HepG2 (cell line): ENCODE results near the gene DPYSL3.

Experiments
- AKNA ChIP-seq: sonication (generic); formaldehyde crosslinking; IDR thresholded peaks from 2 replicates; pipeline ENCODE4 v1.4.0; 2020; ENCODE audit warnings: missing genetic modification reagents, borderline replicate concordance
- CTCF ChIP-seq: sonication (generic); formaldehyde crosslinking; IDR thresholded peaks from 2 replicates; pipeline ENCODE4 v1.5.0; 2020; ENCODE audit warnings: mild to moderate bottlenecking, missing genetic modification reagents, moderate library complexity
- ESRRA ChIP-seq: sonication (generic); formaldehyde crosslinking; IDR thresholded peaks from 2 replicates; pipeline ENCODE4 v1.5.1; 2020; ENCODE audit warnings: mild to moderate bottlenecking, low read depth, missing genetic modification reagents
- NR1H2 ChIP-seq: sonication (generic); formaldehyde crosslinking; IDR thresholded peaks from 2 replicates; pipeline ENCODE4 v1.8.1; 2022; ENCODE audit warnings: low read depth, missing genetic modification reagents, borderline replicate concordance
- TCF7 ChIP-seq: sonication (generic); IDR thresholded peaks from 2 replicates; pipeline ENCODE4 v1.6.1; 2016; ENCODE audit warnings: antibody characterized with exemption, low read depth
- THAP7 ChIP-seq: sonication (generic); formaldehyde crosslinking; IDR thresholded peaks from 2 replicates; pipeline ENCODE4 v1.8.1; 2023; ENCODE audit warnings: mild to moderate bottlenecking, missing genetic modification reagents
- ZNF24 ChIP-seq: fragments of 450-650 bp; IDR thresholded peaks from 2 replicates; pipeline ENCODE4 v1.6.1; 2017; ENCODE audit warnings: antibody characterized with exemption, mild to moderate bottlenecking
- ZNF362 ChIP-seq: sonication (generic); formaldehyde crosslinking; IDR thresholded peaks from 2 replicates; pipeline ENCODE4 v1.4.0; 2020; ENCODE audit warnings: missing genetic modification reagents, mild to moderate bottlenecking, borderline replicate concordance
- ZNF777 ChIP-seq: sonication (generic); formaldehyde crosslinking; IDR thresholded peaks from 2 replicates; pipeline ENCODE4 v1.4.0; 2020; ENCODE audit warnings: missing genetic modification reagents

GRCh38 chr5:147430628-147431027 is 79.2 kb downstream of the DPYSL3 start:
- TF ChIP-seq CTCF (CRISPR knock-in tag) (no peak), ZNF362 (no peak), NR1H2 (no peak), ZNF777 (CRISPR knock-in tag) (no peak), THAP7 (no peak), TCF7 (no peak), AKNA (no peak), ESRRA (no peak), ZNF24 (no peak)
